ENCODE data around the gene CD81. TPM values are rescaled to one million over a fixed set of nuclear protein-coding genes. Genes with fewer than 3 reads are reported as not detected.

CD81 gene
- total RNA-seq, 4 donors from 2014 or later: 498 to 652 (median 582) TPM

DNA sequence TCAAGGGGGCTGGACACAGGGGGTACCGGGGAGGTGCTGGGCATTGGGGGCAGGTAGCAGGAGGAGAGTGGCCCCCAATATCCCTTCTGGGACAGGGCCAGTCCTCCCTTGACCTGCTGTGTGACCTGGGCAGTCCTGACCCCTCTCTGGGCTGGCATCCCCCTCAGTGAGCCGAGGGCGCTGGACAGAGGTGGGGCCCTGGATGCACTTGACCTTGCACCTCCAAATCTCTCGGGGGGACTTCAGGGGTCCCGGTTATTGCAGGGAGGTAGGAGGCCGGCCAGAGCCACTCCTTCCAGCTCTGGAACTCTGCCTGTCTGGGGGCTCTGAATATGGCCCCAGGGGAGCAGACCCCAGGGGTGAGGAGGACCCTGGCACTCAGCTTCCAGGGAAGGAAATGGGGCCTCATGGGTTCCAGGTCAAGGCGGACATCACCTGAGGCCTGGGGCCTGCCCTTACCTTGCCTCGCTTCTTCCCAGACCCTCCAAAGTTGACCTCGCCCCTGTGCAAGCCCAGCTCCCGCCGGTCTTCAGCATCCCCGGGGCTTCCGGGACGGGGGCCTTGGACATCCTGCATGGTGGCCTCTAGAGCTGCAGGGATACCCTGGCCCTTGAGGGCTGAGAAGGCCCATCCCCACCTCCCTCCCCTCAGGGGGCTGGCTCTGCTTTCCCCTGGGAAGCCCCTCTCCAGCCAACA lies 45.5 kb downstream of the CD81 start:
- H3K4me1 ChIP-seq: peaks cover 5 to 19% (median 15%) of the 10 kb centered on the region in 4 donors
- H3K4me3 ChIP-seq: no peak overlapping the region
- DNase-seq (ENCODE audit: extremely low spot score): no peak
- no peaks in the 10 kb centered on the region for H3K36me3 ChIP-seq
- intact Hi-C loops (cut with DNase I): no loop called here
- 85% methylated on average over 11 of the region's 14 CpGs for whole genome bisulfite sequencing
- peaks cover 0 to 44% (median 0%) of the 10 kb centered on the region in 4 donors for H3K27me3 ChIP-seq
- H3K27ac ChIP-seq (replicated peaks in 1 of 4): no peak overlapping the region
- no peaks in the 10 kb centered on the region for H3K9me3 ChIP-seq
- TF ChIP-seq, protein P1, sequence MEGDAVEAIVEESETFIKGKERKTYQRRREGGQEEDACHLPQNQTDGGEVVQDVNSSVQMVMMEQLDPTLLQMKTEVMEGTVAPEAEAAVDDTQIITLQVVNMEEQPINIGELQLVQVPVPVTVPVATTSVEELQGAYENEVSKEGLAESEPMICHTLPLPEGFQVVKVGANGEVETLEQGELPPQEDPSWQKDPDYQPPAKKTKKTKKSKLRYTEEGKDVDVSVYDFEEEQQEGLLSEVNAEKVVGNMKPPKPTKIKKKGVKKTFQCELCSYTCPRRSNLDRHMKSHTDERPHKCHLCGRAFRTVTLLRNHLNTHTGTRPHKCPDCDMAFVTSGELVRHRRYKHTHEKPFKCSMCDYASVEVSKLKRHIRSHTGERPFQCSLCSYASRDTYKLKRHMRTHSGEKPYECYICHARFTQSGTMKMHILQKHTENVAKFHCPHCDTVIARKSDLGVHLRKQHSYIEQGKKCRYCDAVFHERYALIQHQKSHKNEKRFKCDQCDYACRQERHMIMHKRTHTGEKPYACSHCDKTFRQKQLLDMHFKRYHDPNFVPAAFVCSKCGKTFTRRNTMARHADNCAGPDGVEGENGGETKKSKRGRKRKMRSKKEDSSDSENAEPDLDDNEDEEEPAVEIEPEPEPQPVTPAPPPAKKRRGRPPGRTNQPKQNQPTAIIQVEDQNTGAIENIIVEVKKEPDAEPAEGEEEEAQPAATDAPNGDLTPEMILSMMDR (IDR thresholded peaks at IDR 0.05): no peak
- TF ChIP-seq POLR2A (IDR thresholded peaks at IDR 0.05; ENCODE audit: low read depth) (no peak), POLR2AphosphoS5 (IDR thresholded peaks at IDR 0.05) (no peak), EP300 (IDR thresholded peaks at IDR 0.05) (no peak)

DNA sequence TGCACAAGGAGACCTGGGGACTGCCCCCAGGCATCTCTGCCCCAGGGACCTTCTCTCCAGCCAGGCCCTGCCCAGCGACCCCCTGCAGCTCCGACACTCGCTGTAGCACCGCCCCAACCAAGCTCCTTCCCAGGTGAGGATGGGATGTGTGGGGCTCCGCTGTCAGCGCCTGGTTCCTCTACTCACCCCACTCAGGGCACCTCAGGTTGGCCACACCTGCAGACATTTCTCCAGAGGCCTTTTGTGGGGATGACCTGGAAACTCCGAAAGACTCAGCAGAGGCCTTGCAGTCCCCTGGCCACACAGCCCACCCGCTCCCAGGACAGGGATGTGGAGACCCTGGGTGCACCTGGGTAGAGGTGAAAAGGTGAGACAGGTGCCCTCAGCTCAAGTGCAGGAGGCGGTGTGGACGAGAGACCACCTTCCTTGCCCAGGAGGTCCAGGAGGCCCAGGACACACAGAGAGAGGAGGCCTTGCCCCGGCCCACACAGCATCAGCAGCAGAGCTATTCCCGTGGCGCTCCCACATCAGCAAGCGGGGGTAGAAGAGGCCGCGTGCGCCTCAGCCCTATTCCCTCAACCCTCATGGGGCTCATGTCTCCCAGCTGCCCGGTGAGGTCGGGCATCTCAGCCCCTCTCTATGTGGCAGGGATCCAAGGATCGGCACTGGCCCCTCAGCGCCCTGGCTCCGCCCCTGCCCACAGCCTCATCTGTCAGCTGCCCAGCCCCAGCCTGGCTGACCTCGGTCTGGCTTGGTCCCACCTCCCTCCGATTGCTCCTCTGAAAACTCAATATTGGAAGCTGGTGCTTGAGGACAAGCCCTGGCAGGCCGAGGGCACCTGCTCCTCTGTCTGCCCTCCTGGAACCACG lies 46.3 kb downstream of the CD81 start:
- Histone ChIP-seq H3K4me1 (peaks cover 5 to 19% (median 15%) of the 10 kb centered on the region in 4 donors), H3K36me3 (no peaks in the 10 kb centered on the region), H3K4me3 (no peak overlapping the region), H3K9me3 (no peaks in the 10 kb centered on the region), H3K27me3 (peaks cover 0 to 44% (median 0%) of the 10 kb centered on the region in 4 donors), H3K27ac (replicated peaks in 1 of 4) (no peak overlapping the region)
- TF ChIP-seq POLR2A (IDR thresholded peaks at IDR 0.05; ENCODE audit: low read depth) (no peak), EP300 (IDR thresholded peaks at IDR 0.05) (no peak), POLR2AphosphoS5 (IDR thresholded peaks at IDR 0.05) (no peak)
- TF ChIP-seq, protein P1 (IDR thresholded peaks at IDR 0.05): no peak
- intact Hi-C loops (cut with DNase I): no loop called here
- 80% methylated on average over 18 of the region's 26 CpGs for WGBS
- DNase-seq (ENCODE audit: extremely low spot score): no peak

DNA sequence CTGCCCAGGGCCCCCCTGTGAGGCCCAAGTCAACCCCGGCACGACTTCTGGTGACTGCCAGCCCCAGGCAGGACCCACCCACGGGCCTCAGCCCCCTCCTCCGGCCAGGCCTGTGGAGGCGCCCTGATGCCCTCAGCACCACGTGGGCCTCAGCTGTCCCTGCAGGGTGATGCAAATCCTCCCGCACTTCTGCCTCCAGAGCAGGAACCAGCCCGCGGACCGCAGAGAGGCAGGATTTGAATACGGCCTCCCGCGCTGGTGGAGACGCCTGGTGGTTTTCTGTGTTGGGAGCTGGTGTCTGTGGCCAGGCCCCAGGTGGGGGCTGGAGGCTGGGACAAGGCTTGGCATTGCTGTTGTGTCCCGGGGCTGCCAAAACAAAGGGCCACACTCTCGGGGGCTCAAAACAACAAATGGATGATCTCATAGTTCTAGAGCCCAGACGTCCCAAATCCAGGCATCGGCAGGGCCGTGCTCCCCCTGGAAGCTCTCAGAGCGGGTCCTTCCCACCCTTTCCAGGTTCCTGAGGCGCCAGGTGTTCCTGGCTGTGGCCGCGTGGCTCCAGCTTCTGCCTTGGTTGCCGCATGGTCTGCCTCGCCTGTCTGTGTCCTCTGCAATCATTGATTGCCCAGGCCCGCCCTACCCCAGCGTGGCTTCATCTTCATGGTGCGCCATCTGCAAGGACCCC lies 47.8 kb downstream of the CD81 start:
- H3K27me3 ChIP-seq: peaks cover 0 to 44% (median 0%) of the 10 kb centered on the region in 4 donors
- intact Hi-C loops (cut with DNase I): loop anchor here (5.0 kb wide), 1 partner anchor 462 kb away; the partner anchor contains the start of gene CDKN1C
- TF ChIP-seq EP300 (IDR thresholded peaks at IDR 0.05) (no peak), POLR2A (IDR thresholded peaks at IDR 0.05; ENCODE audit: low read depth) (no peak), POLR2AphosphoS5 (IDR thresholded peaks at IDR 0.05) (no peak)
- TF ChIP-seq, protein P1 (IDR thresholded peaks at IDR 0.05): no peak
- DNase-seq (ENCODE audit: extremely low spot score): no peak
- H3K4me3 ChIP-seq: no peak overlapping the region
- peaks cover 5 to 13% (median 11%) of the 10 kb centered on the region in 4 donors for H3K4me1 ChIP-seq
- no peaks in the 10 kb centered on the region for H3K9me3 ChIP-seq
- H3K36me3 ChIP-seq: no peaks in the 10 kb centered on the region
- no peak overlapping the region for H3K27ac ChIP-seq (replicated peaks in 1 of 4)
- WGBS: 94% methylated on average over 11 of the region's 28 CpGs

DNA sequence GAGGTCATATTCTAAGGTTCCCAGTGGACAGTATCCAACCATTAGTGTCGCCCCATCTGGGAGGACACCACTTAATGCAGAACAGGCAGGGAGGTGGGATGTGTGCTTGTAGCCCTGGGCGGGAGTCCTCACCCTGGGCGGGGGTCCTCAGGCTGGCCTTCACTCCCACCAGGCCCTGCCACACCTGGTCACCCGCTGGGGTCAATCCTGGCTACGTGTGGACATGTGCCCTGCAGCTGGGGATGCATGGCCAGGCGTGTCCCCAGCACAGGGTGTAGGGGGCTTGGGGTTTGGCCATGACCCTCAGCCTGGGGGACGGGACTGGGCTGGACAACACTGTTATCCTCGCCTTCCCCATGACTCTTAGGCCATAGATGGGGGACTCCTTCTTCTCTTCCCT lies 48.4 kb downstream of the CD81 start:
- H3K36me3 ChIP-seq: no peaks in the 10 kb centered on the region
- TF ChIP-seq POLR2A (IDR thresholded peaks at IDR 0.05; ENCODE audit: low read depth): no peak
- no peak for TF ChIP-seq EP300 (IDR thresholded peaks at IDR 0.05)
- TF ChIP-seq POLR2AphosphoS5 (IDR thresholded peaks at IDR 0.05): no peak
- TF ChIP-seq, protein P1 (IDR thresholded peaks at IDR 0.05): no peak
- peaks cover 0 to 44% (median 0%) of the 10 kb centered on the region in 4 donors for H3K27me3 ChIP-seq
- WGBS: 76% methylated on average over 8 of the region's 8 CpGs
- H3K4me1 ChIP-seq: peaks cover 2 to 7% (median 6%) of the 10 kb centered on the region in 4 donors
- H3K4me3 ChIP-seq: no peak overlapping the region
- no peak overlapping the region for H3K27ac ChIP-seq (replicated peaks in 1 of 4)
- intact Hi-C loops (cut with DNase I): loop anchor here (5.0 kb wide), 1 partner anchor 462 kb away; the partner anchor contains the start of gene CDKN1C
- no peak for DNase-seq (ENCODE audit: extremely low spot score)
- H3K9me3 ChIP-seq: no peaks in the 10 kb centered on the region

All from esophagus muscularis mucosa (tissue), 4 donors.